Daoy (cell line): ENCODE data around the gene TMCO2. TPM values are rescaled to one million over a fixed set of nuclear protein-coding genes. Genes with fewer than 3 reads are reported as not detected.

Source experiments
- total RNA-seq: library from RNA; depleted of rRNA; stranded (reverse); fragments of >200 nt; shearing (Covaris generic); gene quantifications from 2 replicates; pipeline ENCODE4 v1.2.3, GENCODE V29; 2014; rRNA removed

Gene TMCO2
- total RNA-seq, 1 experiment from 2014 or later: not detected

Other genes with a start within 250 kb of the TMCO2 start
- gene CAP1, start 207.2 kb upstream of the TMCO2 start, total RNA-seq: 451 and 461 TPM in 2 replicates
- 57.9 and 74.3 TPM in 2 replicates for gene PPT1, start 150.7 kb upstream of the TMCO2 start, total RNA-seq
- gene RLF, start 86.5 kb upstream of the TMCO2 start, total RNA-seq: 10.0 and 15.8 TPM in 2 replicates
- 67.4 and 72.9 TPM in 2 replicates for gene ZMPSTE24, start 10.3 kb downstream of the TMCO2 start, total RNA-seq
- gene COL9A2, start 69.3 kb downstream of the TMCO2 start, total RNA-seq: 1.7 and 2.5 TPM in 2 replicates
- 26.9 and 30.8 TPM in 2 replicates for gene SMAP2, start 125.8 kb downstream of the TMCO2 start, total RNA-seq
- 4.8 and 8.5 TPM in 2 replicates for gene ZFP69B, start 202.5 kb downstream of the TMCO2 start, total RNA-seq
- gene ZFP69, start 229.4 kb downstream of the TMCO2 start, total RNA-seq: 5.3 and 9.3 TPM in 2 replicates